NCI-H1417 (cell line): ENCODE results near the gene PI16.

Source experiments
- DNase-seq, 3 experiments: peaks; one replicate each; lab custom pipeline; 2025; lab: John Stamatoyannopoulos, UW

Gene PI16, protein sequence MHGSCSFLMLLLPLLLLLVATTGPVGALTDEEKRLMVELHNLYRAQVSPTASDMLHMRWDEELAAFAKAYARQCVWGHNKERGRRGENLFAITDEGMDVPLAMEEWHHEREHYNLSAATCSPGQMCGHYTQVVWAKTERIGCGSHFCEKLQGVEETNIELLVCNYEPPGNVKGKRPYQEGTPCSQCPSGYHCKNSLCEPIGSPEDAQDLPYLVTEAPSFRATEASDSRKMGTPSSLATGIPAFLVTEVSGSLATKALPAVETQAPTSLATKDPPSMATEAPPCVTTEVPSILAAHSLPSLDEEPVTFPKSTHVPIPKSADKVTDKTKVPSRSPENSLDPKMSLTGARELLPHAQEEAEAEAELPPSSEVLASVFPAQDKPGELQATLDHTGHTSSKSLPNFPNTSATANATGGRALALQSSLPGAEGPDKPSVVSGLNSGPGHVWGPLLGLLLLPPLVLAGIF

GRCh38 chr6:36954262-36954931 is at the start of gene PI16:
TSS of gene PI16 (plus strand) at chr6:36954738. CDS start at chr6:36954761, 23 bp downstream.
- no peak for DNase-seq

- DNase-seq, result no peak
Measured at GRCh38 chr6:36904851-36905393, 49.6 kb upstream of the PI16 start.

- DNase-seq, result peak in 1 of 3 experiments; percentile 3
Measured at GRCh38 chr6:36906539-36907325, 47.8 kb upstream of the PI16 start.

GRCh38 chr6:36907781-36908180 is 46.8 kb upstream of the PI16 start:
- DNase-seq, result no peak

GRCh38 chr6:36908747-36909146 is 45.8 kb upstream of the PI16 start:
- DNase-seq, result no peak

- DNase-seq, result no peak
Measured at GRCh38 chr6:36912030-36912454, 42.5 kb upstream of the PI16 start.

DNA sequence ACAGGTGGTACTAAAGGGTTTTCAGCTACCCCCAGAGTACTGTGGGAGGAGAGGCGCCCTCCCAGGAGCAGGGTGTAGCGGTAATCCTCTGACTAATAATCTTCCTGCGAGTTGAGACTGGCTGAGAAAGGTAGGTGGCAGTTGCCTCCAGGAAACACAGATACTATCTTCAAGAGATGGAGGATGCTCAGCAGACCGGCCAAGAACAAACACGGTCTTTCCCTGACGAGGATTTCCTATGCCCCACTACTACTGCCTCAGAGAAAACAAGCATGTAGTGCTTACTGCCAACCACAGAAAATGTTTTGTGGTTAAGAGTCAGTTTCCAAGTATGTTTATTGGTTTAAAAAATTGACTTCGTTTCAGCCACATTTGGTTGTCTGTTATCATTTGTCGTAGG is 42.0 kb upstream of the PI16 start:
- no peak for DNase-seq

- DNase-seq, result no peak
Measured at GRCh38 chr6:36913082-36913481, 41.5 kb upstream of the PI16 start.

GRCh38 chr6:36914227-36914794 is 40.2 kb upstream of the PI16 start:
- DNase-seq, result no peak

- no peak for DNase-seq
Measured at GRCh38 chr6:36915599-36915998, 38.9 kb upstream of the PI16 start.

DNA sequence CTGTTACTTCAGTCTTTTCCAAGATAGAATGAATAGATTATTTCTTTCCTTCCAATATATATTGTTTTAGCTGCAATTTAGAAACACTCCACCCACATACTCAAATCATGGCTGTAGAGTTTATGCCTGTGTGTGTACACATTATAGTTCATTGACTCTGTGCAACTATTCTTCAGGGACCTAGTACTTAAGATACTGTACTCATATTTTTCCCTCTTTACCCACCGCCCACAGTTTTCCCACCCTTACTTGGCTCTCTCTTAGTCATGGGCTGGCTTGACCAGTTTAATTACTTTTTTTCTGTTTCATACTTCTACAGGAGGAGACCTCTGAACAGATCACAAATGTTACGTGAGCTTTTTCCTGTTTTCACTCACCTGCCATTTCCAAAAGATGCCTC is 38.4 kb upstream of the PI16 start:
- DNase-seq, result no peak

DNA sequence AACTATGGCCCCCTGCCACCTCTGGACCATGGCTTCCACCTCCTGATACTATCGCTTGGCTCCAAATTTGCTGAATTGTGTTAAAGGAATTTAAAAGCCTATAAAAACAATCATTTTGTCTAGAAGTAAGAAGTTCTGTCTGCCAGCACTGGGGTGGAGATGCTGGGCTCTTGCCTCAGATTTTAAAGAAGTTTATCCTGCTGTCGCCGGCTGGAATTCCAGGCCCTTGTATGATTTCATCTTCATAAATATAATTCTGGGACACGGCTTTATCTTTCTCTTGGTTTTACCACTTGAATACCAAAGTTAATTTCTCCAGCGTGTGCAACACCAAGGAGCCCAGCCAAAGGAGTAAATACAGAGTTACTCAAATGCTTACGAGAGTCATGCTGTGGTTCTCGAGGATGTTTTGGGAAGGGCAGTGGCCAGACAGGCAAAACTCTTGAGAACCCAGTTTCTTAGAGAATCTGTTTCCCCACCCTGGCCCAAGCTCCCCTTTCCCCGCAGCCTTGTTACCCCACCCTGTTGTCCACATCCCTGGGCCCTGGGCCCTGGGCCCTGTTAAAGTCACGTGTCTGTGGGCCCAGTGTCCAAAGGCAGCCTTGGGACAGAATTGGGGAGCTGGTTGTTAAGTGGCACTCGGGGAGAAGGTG is 36.9 kb upstream of the PI16 start:
- no peak for DNase-seq

- DNase-seq, result no peak
Measured at GRCh38 chr6:36920049-36920448, 34.5 kb upstream of the PI16 start.

GRCh38 chr6:36920546-36920945 is 34.0 kb upstream of the PI16 start:
- DNase-seq, result no peak

- DNase-seq, result no peak
Measured at GRCh38 chr6:36924131-36924530, 30.4 kb upstream of the PI16 start.

- no peak for DNase-seq
Measured at GRCh38 chr6:36924778-36925374, 29.7 kb upstream of the PI16 start.

DNA sequence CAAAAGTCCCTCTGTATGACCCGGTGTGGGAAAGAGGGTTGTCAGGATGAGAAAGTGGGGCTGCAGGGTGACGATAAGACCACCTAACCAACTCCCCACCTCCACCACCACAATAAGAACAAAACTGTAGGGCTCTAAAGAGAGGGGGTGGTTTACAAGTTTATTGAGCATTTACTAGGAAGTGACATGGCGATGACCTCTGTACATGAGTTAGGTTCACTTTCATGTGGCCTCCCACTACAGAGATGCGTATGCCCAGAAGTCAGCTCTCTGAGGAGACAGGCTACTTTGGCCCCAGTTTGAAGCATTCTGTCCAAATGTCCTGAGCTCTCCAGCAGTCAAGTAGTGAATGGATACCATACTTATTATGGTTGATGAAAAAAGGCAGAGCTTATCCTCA is 28.7 kb upstream of the PI16 start:
- DNase-seq, result no peak

DNA sequence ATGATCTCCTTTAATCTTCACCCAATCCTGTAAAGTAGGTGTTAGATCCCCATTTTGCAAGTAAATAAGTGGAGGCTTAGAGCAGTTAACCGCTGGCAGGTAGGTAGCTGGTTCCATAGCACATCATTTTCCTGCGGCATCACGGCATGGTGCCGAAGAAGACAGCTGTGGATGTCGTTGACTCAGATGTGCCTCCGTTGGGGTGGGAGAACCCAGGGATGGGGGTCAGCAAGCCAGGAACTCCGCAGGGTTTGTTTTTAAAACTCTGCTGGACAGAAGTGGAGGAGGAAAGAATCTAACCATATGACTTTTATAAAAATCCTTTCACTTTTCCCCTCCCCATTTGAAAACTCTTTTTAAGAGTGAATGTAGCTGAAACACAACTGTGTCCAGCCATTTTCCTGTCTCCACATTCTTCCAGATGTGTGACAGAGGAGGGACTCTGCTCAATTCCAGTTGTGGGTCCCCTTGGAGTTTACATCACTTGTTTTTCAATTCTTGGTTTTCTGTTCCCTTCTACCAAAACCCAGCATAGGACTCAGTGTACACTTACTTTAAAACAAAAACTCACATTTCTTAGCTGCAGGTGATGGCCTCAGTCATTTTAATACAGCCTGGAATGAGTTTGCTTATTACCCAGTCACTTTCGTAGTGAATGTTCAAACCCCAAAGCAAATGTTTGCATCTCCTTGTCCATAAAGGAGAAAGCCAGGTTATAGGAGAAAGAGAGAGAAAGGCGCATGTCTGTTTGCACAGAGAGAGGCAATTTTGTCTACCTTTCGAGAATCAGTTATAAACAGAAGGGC is 27.6 kb upstream of the PI16 start:
- DNase-seq, result no peak

GRCh38 chr6:36927691-36928546 is 26.6 kb upstream of the PI16 start:
- DNase-seq, result peak in 1 of 3 experiments; percentile 78
